ENCODE results near the gene CYTIP. TPM values are rescaled to one million over a fixed set of nuclear protein-coding genes. Genes with fewer than 3 reads are reported as not detected.
"Not testable (repeated sequence)": the region's sequence is repeated elsewhere in the genome, so short reads cannot be mapped to it uniquely, and the experiment has no call there.

CYTIP gene
- total RNA-seq, 1 experiment from 2014 or later, result 0.87 TPM

DNA sequence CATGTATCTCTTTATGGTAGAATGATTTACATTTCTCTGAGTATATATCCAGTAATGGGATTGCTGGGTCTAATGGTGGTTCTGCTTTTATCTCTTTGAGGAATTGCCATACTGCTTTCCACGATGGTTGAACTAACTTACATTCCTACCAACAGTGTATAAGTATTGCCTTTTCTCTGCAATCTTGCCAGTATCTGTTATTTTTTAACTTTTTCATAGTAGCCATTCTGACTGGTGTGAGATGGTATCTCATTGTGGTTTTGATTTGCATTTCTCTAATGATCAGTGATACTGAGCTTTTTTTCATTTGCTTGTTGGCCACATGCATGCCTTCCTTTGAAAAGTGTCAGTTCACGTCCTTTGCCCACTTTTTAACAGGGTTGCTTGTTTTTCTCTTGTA lies 55.1 kb downstream of the CYTIP start:
- no peak for DNase-seq

GRCh38 chr2:157386747-157387146 lies 57.1 kb downstream of the CYTIP start:
- Histone ChIP-seq H3K27me3 (ENCODE audit: control insufficient read depth, insufficient read depth, low read length) (no peaks in the 10 kb centered on the region), H3K36me3 (replicated peaks; ENCODE audit: control insufficient read depth, insufficient read depth, low read length) (no peaks in the 10 kb centered on the region), H3K4me3 (ENCODE audit: insufficient read depth, low read depth, low read length) (no peak overlapping the region)
- DNase-seq, result no peak

More for the DNA sequence above, 55.1 kb downstream of the CYTIP start:
- H3K4me3 ChIP-seq (ENCODE audit: insufficient read depth, low read depth, low read length), result no peak overlapping the region
- H3K36me3 ChIP-seq (replicated peaks; ENCODE audit: control insufficient read depth, insufficient read depth, low read length), result no peaks in the 10 kb centered on the region
- H3K27me3 ChIP-seq (ENCODE audit: control insufficient read depth, insufficient read depth, low read length), result no peaks in the 10 kb centered on the region

DNA sequence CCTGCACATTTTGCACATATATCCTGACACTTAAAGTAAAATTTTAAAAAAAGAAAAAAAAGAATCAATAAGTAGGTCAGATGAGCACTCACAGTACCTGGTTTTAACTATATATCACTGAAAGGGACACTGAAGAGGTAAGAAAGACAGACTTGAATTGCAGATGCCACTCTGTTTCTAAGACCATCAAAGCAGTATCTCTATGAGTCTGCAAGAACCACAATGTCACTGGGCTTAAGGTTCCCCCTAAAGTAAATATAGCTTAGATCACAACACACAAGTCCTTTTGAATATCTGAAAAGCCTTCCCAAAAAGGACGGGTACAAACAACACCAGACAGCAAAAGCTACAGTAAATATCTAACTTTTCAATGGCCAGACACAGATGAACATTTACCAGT lies 57.6 kb downstream of the CYTIP start:
- H3K4me3 ChIP-seq (ENCODE audit: insufficient read depth, low read depth, low read length), result no peak overlapping the region
- no peaks in the 10 kb centered on the region for H3K27me3 ChIP-seq (ENCODE audit: control insufficient read depth, insufficient read depth, low read length)
- no peak for DNase-seq
- H3K36me3 ChIP-seq (replicated peaks; ENCODE audit: control insufficient read depth, insufficient read depth, low read length), result no peaks in the 10 kb centered on the region

- Histone ChIP-seq H3K27me3 (ENCODE audit: control insufficient read depth, insufficient read depth, low read length) (no peaks in the 10 kb centered on the region), H3K4me3 (ENCODE audit: insufficient read depth, low read depth, low read length) (no peak overlapping the region), H3K36me3 (replicated peaks; ENCODE audit: control insufficient read depth, insufficient read depth, low read length) (no peaks in the 10 kb centered on the region)
- no peak for DNase-seq
Observed at GRCh38 chr2:157377861-157378260, 66.0 kb downstream of the CYTIP start.

DNA sequence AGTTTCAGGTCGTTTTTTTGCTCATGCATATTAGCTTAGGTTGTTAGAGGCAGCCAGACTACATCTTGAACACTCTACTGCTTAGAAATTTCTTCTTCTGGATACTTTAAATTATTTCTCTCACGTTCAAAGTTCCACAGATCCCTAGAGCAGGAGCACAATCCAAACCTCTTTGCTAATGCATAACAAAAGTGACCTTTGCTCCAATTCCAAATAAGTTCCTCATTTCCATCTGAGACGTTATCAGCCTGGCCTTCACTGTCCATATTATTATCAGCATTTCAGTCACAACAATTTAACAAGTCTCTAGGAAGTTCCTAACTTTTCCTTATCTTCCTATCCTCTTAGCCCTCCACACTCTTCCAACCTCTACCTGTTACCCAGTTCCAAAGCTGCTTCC lies 67.8 kb downstream of the CYTIP start:
- Histone ChIP-seq H3K27me3 (ENCODE audit: control insufficient read depth, insufficient read depth, low read length) (no peaks in the 10 kb centered on the region), H3K36me3 (replicated peaks; ENCODE audit: control insufficient read depth, insufficient read depth, low read length) (no peaks in the 10 kb centered on the region), H3K4me3 (ENCODE audit: insufficient read depth, low read depth, low read length) (no peak overlapping the region)
- no peak for DNase-seq

GRCh38 chr2:157375384-157375783 lies 68.5 kb downstream of the CYTIP start:
- no peak for DNase-seq
- Histone ChIP-seq H3K27me3 (ENCODE audit: control insufficient read depth, insufficient read depth, low read length) (no peaks in the 10 kb centered on the region), H3K4me3 (ENCODE audit: insufficient read depth, low read depth, low read length) (no peak overlapping the region), H3K36me3 (replicated peaks; ENCODE audit: control insufficient read depth, insufficient read depth, low read length) (no peaks in the 10 kb centered on the region)

DNA sequence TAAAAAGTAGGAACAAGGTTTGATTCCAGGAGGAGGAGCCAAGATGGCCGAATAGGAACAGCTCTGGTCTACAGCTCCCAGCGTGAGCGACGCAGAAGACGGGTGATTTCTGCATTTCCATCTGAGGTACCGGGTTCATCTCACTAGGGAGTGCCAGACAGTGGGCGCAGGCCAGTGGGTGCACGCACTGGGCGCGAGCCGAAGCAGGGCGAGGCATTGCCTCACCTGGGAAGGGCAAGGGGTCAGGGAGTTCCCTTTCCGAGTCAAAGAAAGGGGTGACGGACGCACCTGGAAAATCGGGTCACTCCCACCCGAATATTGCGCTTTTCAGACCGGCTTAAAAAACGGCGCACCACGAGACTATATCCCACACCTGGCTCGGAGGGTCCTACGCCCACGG lies 75.4 kb downstream of the CYTIP start:
- H3K27me3 ChIP-seq (ENCODE audit: control insufficient read depth, insufficient read depth, low read length); DNase-seq; H3K36me3 ChIP-seq (replicated peaks; ENCODE audit: control insufficient read depth, insufficient read depth, low read length); H3K4me3 ChIP-seq (ENCODE audit: insufficient read depth, low read depth, low read length): not testable (repeated sequence)

DNA sequence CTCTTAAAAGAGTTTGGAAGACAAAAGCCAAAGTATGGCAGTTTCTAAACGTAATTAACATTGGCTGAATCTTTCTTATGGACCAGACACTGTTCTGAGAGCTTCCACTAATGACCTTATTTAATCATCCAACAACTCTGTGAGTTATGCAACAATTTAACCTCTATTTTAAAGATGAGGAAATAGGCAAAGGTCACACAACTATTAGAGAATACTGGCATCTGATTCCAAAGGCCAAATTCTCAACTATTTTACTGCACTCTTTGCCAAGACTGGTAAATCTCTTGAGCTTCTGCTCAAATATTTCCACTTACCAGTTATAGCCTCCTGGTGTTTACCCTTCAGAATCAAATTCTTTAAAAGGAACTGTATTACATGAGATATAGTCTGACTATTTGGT lies 76.2 kb downstream of the CYTIP start:
- no peak for DNase-seq
- Histone ChIP-seq H3K27me3 (ENCODE audit: control insufficient read depth, insufficient read depth, low read length) (no peaks in the 10 kb centered on the region), H3K4me3 (ENCODE audit: insufficient read depth, low read depth, low read length) (no peak overlapping the region)

More for the DNA sequence above, 76.2 kb downstream of the CYTIP start:
- no peaks in the 10 kb centered on the region for H3K36me3 ChIP-seq (replicated peaks; ENCODE audit: control insufficient read depth, insufficient read depth, low read length)

Other genes with a start within 250 kb of the CYTIP start
- 0.07 and 0.18 TPM in 2 replicates for gene GALNT5, start 186.4 kb downstream of the CYTIP start, total RNA-seq (2014; rRNA removed; shearing (Covaris generic))
- 0.04 and 0.31 TPM in 2 replicates for gene ERMN, start 118.3 kb downstream of the CYTIP start, total RNA-seq (2014; rRNA removed; shearing (Covaris generic))
- 0.14 and 1.0 TPM in 2 replicates for gene ACVR1C, start 184.8 kb upstream of the CYTIP start, total RNA-seq (2014; rRNA removed; shearing (Covaris generic))